Central memory CD8-positive, alpha-beta T cell (primary cell): Measurements from ENCODE around the gene SEMA4D.
A peak's percentile ranks its signal among the peaks of the same experiment; 100 is the strongest.

Experiments
- ATAC-seq: fragments of 150-1000 bp; cut with Tn5 transposase; replicated peaks from 2 replicates; pipeline ENCODE4 v1.10.0; 2022; ENCODE audit warnings: mild to moderate bottlenecking, moderate FRiP score, moderate number of reproducible peaks; ENCODE audit not compliant: poor library complexity, severe bottlenecking; ENCODE audit errors: extremely low read depth
- DNase-seq, 2 donors: peaks; one replicate each; pipeline ENCODE4 v3.0.0; 2021; ENCODE audit warnings: low spot score in 2 of 2
- H3K27ac Mint-ChIP-seq: one replicate; pipeline ENCODE4 v1.8.0; 2022; ENCODE audit warnings: low read depth, mild to moderate bottlenecking, moderate library complexity, mixed read lengths
- H3K27me3 Mint-ChIP-seq: one replicate; pipeline ENCODE4 v1.8.0; 2022; ENCODE audit warnings: mixed read lengths
- H3K36me3 Mint-ChIP-seq: one replicate; pipeline ENCODE4 v1.8.0; 2022; ENCODE audit warnings: mild to moderate bottlenecking, moderate library complexity, mixed read lengths; ENCODE audit not compliant: insufficient read depth
- H3K4me1 Mint-ChIP-seq: one replicate; pipeline ENCODE4 v1.8.0; 2022; ENCODE audit warnings: mixed read lengths
- H3K4me3 Mint-ChIP-seq: one replicate; pipeline ENCODE4 v1.8.0; 2022; ENCODE audit warnings: mild to moderate bottlenecking, moderate library complexity, mixed read lengths
- H3K9me3 Mint-ChIP-seq: one replicate; pipeline ENCODE4 v1.8.0; 2022; ENCODE audit warnings: mixed read lengths

Gene SEMA4D

GRCh38 chr9:89497978-89498851 lies at the start of gene SEMA4D:
Gene SEMA4D (minus strand): TSS chr9:89498113. CDS start chr9:89405456, 92,657 bp downstream.
- no peak for ATAC-seq
- no peaks in the 10 kb centered on the region for H3K9me3 Mint-ChIP-seq
- peaks cover 28% of the 10 kb centered on the region for H3K36me3 Mint-ChIP-seq
- no peaks in the 10 kb centered on the region for H3K27me3 Mint-ChIP-seq
- H3K27ac Mint-ChIP-seq = peak within 1 kb of the TSS; percentile 95
- peaks cover 92% of the 10 kb centered on the region for H3K4me1 Mint-ChIP-seq
- H3K4me3 Mint-ChIP-seq = peak within 1 kb of the TSS; percentile 92
- DNase-seq = no peak

- Mint-ChIP-seq H3K27me3 (no peaks in the 10 kb centered on the region), H3K4me1 (peaks cover 32% of the 10 kb centered on the region), H3K4me3 (no peak overlapping the region), H3K9me3 (peaks cover 6% of the 10 kb centered on the region), H3K27ac (no peak overlapping the region), H3K36me3 (no peaks in the 10 kb centered on the region)
- DNase-seq (no peak), ATAC-seq (no peak)
These were observed 49.1 kb upstream of the SEMA4D start for GRCh38 chr9:89547000-89547399.

GRCh38 chr9:89544279-89544661 lies 46.4 kb upstream of the SEMA4D start:
- DNase-seq = no peak
- peaks cover 31% of the 10 kb centered on the region for H3K4me1 Mint-ChIP-seq
- ATAC-seq = no peak
- no peaks in the 10 kb centered on the region for H3K36me3 Mint-ChIP-seq
- H3K4me3 Mint-ChIP-seq = no peak overlapping the region
- H3K9me3 Mint-ChIP-seq = peaks cover 6% of the 10 kb centered on the region
- no peak overlapping the region for H3K27ac Mint-ChIP-seq
- no peaks in the 10 kb centered on the region for H3K27me3 Mint-ChIP-seq

- H3K4me1 Mint-ChIP-seq = peaks cover 31% of the 10 kb centered on the region
- no peak overlapping the region for H3K27ac Mint-ChIP-seq
- ATAC-seq = no peak
- no peaks in the 10 kb centered on the region for H3K36me3 Mint-ChIP-seq
- H3K9me3 Mint-ChIP-seq = peaks cover 6% of the 10 kb centered on the region
- no peak for DNase-seq
- no peak overlapping the region for H3K4me3 Mint-ChIP-seq
- H3K27me3 Mint-ChIP-seq = no peaks in the 10 kb centered on the region
These were observed 45.8 kb upstream of the SEMA4D start for GRCh38 chr9:89543621-89544278.

- ATAC-seq (no peak), DNase-seq (no peak)
- H3K9me3 Mint-ChIP-seq = peaks cover 6% of the 10 kb centered on the region
- H3K4me1 Mint-ChIP-seq = peaks cover 37% of the 10 kb centered on the region
- no peak overlapping the region for H3K27ac Mint-ChIP-seq
- no peaks in the 10 kb centered on the region for H3K36me3 Mint-ChIP-seq
- H3K27me3 Mint-ChIP-seq = no peaks in the 10 kb centered on the region
- no peak overlapping the region for H3K4me3 Mint-ChIP-seq
These were observed 45.2 kb upstream of the SEMA4D start for GRCh38 chr9:89543111-89543510.

GRCh38 chr9:89542401-89543021 lies 44.6 kb upstream of the SEMA4D start:
- no peaks in the 10 kb centered on the region for H3K27me3 Mint-ChIP-seq
- no peak for ATAC-seq
- H3K27ac Mint-ChIP-seq = no peak overlapping the region
- H3K36me3 Mint-ChIP-seq = no peaks in the 10 kb centered on the region
- peaks cover 6% of the 10 kb centered on the region for H3K9me3 Mint-ChIP-seq
- no peak overlapping the region for H3K4me3 Mint-ChIP-seq
- no peak for DNase-seq
- H3K4me1 Mint-ChIP-seq = peaks cover 43% of the 10 kb centered on the region

- DNase-seq (no peak), ATAC-seq (no peak)
- Mint-ChIP-seq H3K36me3 (no peaks in the 10 kb centered on the region), H3K4me3 (no peak overlapping the region), H3K4me1 (peaks cover 50% of the 10 kb centered on the region), H3K27ac (no peak overlapping the region), H3K27me3 (no peaks in the 10 kb centered on the region), H3K9me3 (peaks cover 6% of the 10 kb centered on the region)
These were observed 43.9 kb upstream of the SEMA4D start for GRCh38 chr9:89541798-89542197.

GRCh38 chr9:89539374-89539773 lies 41.5 kb upstream of the SEMA4D start:
- peak overlapping the region; percentile 88 for H3K27ac Mint-ChIP-seq
- peaks cover 66% of the 10 kb centered on the region for H3K4me1 Mint-ChIP-seq
- no peaks in the 10 kb centered on the region for H3K36me3 Mint-ChIP-seq
- DNase-seq (no peak), ATAC-seq (no peak)
- H3K9me3 Mint-ChIP-seq = no peaks in the 10 kb centered on the region
- no peaks in the 10 kb centered on the region for H3K27me3 Mint-ChIP-seq
- peak overlapping the region; percentile 16 for H3K4me3 Mint-ChIP-seq

GRCh38 chr9:89538871-89539270 lies 41.0 kb upstream of the SEMA4D start:
- no peaks in the 10 kb centered on the region for H3K27me3 Mint-ChIP-seq
- peak overlapping the region; percentile 88 for H3K27ac Mint-ChIP-seq
- no peak for ATAC-seq
- DNase-seq = no peak
- H3K36me3 Mint-ChIP-seq = no peaks in the 10 kb centered on the region
- peak overlapping the region; percentile 51 for H3K4me3 Mint-ChIP-seq
- H3K9me3 Mint-ChIP-seq = no peaks in the 10 kb centered on the region
- H3K4me1 Mint-ChIP-seq = peaks cover 67% of the 10 kb centered on the region

- peak overlapping the region; percentile 74 for H3K27ac Mint-ChIP-seq
These were observed 39.3 kb upstream of the SEMA4D start for GRCh38 chr9:89537166-89537565.

GRCh38 chr9:89536600-89536999 lies 38.7 kb upstream of the SEMA4D start:
- Mint-ChIP-seq H3K4me1 (peaks cover 77% of the 10 kb centered on the region), H3K4me3 (peak overlapping the region; percentile 41), H3K9me3 (no peaks in the 10 kb centered on the region), H3K27me3 (no peaks in the 10 kb centered on the region), H3K36me3 (no peaks in the 10 kb centered on the region), H3K27ac (peak overlapping the region; percentile 74)
- ATAC-seq (peak; percentile 68), DNase-seq (no peak)

More at GRCh38 chr9:89537166-89537565, 39.3 kb upstream of the SEMA4D start:
- Mint-ChIP-seq H3K9me3 (no peaks in the 10 kb centered on the region), H3K27me3 (no peaks in the 10 kb centered on the region), H3K4me3 (peak overlapping the region; percentile 41), H3K36me3 (no peaks in the 10 kb centered on the region), H3K4me1 (peaks cover 74% of the 10 kb centered on the region)
- ATAC-seq (no peak), DNase-seq (no peak)

- no peaks in the 10 kb centered on the region for H3K36me3 Mint-ChIP-seq
- peak; percentile 90 for ATAC-seq
- peak overlapping the region; percentile 41 for H3K4me3 Mint-ChIP-seq
- H3K4me1 Mint-ChIP-seq = peaks cover 82% of the 10 kb centered on the region
- peak overlapping the region; percentile 74 for H3K27ac Mint-ChIP-seq
- DNase-seq = peak in 1 of 2 donors; percentile 28
- H3K9me3 Mint-ChIP-seq = no peaks in the 10 kb centered on the region
- no peaks in the 10 kb centered on the region for H3K27me3 Mint-ChIP-seq
These were observed 38.2 kb upstream of the SEMA4D start for GRCh38 chr9:89536145-89536574.
